TTC549 (cell line): ENCODE data around the gene CES1.
"Not testable (repeated sequence)": the region's sequence is repeated elsewhere in the genome, so short reads cannot be mapped to it uniquely, and the experiment has no call there.

Experiments
- FAIRE-seq: peaks from 2 replicates; lab custom pipeline; 2012; peaks lifted over from hg19 to GRCh38; lab: Jason Lieb, UNC

Gene CES1

GRCh38 chr16:55832773-55833691, at the start of gene CES1:
TSS of gene CES1 (minus strand) at chr16:55833096. CDS start at chr16:55833055, 41 bp downstream.
- FAIRE-seq = no peak

DNA sequence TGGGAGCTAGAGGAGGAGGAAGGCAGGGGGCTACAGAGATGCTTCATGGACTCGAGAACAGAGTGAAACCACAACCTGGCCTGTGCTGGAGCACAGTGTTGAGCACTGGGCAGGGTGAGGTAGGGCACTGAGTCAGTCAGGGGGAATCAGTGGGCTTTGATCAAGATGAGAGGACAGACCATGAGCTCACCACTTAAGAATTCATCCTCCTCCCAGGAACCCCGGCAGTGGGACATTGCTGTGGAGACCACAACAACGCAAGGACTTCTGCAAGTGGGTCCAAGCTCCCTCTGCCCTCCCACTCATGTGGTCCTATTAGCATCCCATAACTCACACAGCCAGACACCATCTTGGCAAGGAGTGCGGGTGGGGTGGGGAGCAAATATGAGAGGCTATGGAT, 44.0 kb upstream of the CES1 start:
- no peak for FAIRE-seq

DNA sequence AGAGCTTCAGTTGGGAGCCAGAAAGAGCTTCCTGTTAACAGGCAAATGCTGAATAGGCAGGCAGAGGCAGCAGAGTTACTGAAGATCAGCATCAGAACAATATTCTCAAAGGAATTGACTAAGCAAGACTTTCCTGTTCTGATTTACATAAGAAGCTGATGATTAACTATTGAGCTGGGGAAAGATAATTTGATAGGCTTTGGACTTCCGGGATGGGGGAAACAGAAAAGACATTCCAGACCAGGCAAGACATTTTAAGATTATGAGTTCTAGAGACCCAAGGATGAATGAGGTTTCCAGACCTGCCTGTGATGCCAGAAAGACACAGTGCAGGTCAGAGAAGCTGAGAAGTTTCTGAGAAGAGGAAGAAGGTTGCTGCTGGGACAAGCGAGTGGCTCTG, 42.4 kb upstream of the CES1 start, which contains the start of gene CES5A:
Gene CES5A (minus strand): TSS at position 101 of the 400 bp plus-strand sequence. CDS start 152 bp downstream, outside the sequence.
- FAIRE-seq = no peak

DNA sequence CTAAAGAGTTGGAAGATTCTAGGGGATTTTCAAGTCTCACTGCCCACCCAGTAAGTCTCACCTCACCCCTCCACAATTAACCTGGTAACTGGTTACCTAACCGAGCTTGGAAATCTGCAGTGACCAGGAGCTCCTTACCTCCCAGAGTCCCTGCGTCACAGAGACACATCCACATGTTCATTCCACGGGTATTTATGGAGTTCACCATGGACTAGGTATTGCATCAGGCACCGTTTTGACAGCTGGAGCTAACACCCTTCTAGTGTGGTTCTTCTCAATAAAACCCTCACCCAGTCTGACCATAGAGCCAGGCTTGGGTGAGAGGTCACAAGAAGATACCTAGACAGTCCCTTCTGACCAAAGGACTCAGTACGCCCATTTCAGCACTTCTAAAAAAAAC, 40.2 kb upstream of the CES1 start:
- no peak for FAIRE-seq

GRCh38 chr16:55872130-55872529, 39.2 kb upstream of the CES1 start:
- no peak for FAIRE-seq

GRCh38 chr16:55871411-55872038, 38.6 kb upstream of the CES1 start:
- FAIRE-seq = no peak

DNA sequence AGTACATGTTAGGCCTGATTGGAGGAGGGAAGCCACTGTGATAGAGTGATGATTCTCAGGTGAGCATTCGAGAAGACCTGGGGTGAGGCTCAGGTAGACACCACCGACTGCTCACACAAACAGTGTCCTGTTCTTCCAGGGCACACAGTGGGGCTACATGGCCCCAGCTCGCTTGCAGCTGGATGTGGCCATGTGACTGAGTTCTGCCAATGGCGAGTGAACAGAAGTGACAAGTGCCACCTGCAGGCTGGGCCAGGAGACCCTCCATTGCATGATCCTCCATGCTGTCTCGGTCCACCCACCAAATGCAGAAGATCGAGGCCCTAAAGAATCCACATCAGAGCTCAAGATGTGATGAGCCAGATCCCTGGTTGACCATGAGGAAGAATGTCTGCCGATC, 36.1 kb upstream of the CES1 start:
- FAIRE-seq = no peak

DNA sequence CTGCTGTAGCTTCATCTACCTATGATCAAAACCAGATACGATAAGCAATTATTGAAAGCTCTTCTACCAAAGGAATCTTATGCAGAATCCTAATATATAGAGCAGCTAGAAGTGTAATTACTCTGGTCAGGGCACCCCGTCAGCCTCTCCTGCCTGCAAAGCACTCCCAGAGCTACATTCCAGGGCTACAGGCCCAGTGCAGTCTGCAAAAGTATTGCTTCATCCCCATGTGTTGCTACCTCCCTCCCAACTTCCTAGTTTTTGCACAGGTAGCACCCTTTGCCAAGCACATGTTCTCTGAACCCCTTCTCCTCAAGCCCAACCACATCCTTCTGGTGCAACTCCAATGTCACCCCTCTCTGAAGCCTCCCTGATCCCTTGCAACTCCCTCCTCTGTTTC, 35.2 kb upstream of the CES1 start:
- FAIRE-seq = no peak

- FAIRE-seq = no peak
These were observed 28.4 kb upstream of the CES1 start for GRCh38 chr16:55861288-55861687.

- not testable (repeated sequence) for FAIRE-seq
These were observed 24.8 kb upstream of the CES1 start for GRCh38 chr16:55857650-55858049.

GRCh38 chr16:55856950-55857349, 24.1 kb upstream of the CES1 start:
- FAIRE-seq = no peak

- FAIRE-seq = no peak
These were observed 20.2 kb upstream of the CES1 start for GRCh38 chr16:55853114-55853513.

- no peak for FAIRE-seq
These were observed 16.6 kb upstream of the CES1 start for GRCh38 chr16:55849536-55849935.

- no peak for FAIRE-seq
These were observed 13.9 kb upstream of the CES1 start for GRCh38 chr16:55846598-55847346.

- no peak for FAIRE-seq
These were observed 10.2 kb upstream of the CES1 start for GRCh38 chr16:55843105-55843395.

DNA sequence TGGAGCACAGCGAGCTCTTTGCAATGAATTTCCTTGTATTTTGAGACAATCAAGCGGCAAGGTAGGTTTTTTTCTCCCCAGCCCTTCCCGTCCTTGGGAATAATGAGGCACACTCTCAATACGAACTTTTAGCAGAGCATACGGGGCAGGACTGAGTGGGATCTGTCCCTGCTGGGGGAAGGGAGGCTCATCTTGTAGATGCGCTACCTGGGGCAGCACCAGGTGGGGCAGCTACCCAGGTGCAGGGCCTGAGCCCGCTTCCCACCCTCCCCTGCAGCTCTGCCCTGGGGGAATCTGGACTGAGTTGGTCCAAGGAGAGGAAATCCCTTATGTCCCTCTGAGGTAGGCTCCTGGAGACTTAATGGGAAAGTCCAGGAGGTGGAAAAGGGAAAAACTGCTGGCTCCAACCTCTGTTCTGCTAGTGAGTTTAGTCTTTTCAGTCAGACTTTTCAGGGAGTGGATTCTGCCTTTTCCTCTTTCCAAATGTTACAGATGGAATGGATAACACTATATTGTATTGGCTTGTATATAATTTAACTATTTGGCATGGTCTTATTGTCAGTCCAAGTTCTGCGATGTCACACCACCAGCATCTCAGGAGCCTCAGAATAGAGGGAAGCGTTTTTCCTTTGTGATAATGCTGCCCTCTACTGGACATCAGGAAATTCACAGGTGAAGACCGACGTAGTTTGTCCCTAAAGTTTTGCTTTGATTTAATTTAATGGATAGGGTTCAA, 9.6 kb upstream of the CES1 start:
- peak; percentile 46 for FAIRE-seq

- FAIRE-seq = no peak
These were observed 6.2 kb upstream of the CES1 start for GRCh38 chr16:55839115-55839514.

- FAIRE-seq = no peak
These were observed 3.3 kb upstream of the CES1 start for GRCh38 chr16:55836158-55836611.

GRCh38 chr16:55835581-55835980, 2.7 kb upstream of the CES1 start:
- no peak for FAIRE-seq

- not testable (repeated sequence) for FAIRE-seq
These were observed 2.3 kb upstream of the CES1 start for GRCh38 chr16:55835173-55835572.

DNA sequence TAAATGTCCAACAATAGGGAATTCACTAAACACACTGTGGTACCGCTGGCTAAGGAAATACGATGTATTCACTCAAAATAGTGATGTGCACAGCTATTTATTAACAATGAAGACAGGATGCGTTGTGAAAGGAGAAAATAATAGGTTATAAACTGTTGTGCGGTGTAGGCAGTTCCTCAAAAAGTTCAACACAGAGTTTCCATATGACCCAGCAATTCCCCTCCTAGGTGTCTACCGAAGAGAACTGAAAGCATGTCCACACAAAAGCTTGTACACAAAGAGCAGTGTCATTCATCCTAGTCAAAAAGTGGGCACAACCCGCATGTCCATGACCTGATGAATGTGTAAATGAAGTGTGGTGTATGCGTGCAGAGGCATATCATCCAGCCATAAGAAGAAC, 1.2 kb upstream of the CES1 start:
- FAIRE-seq = no peak

DNA sequence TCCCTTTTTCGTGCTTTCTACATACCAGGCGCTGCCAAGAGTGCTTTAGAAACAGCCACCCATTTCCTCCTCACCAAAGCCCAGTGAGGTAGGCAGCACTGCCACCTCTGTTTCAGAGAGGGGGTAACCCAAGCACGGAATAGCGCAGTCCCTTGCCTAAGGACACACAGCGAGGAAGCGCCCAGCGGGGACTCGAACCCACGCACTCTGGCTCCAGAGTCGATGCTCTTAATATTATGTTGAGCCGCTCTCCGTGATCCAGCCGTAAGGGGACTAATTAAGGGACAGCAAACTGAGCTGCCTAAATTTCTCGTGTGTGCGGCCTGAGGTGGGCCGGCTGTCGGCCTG, 497 bp downstream of the CES1 start:
- no peak for FAIRE-seq
